OCI-LY1 (cell line): ENCODE measurements around the gene SFT2D2.

Source experiments
- H2AFZ ChIP-seq: fragments of 200-600 bp; sonication (generic), shearing (Covaris generic); 2 replicates; pipeline ENCODE4 v1.6.0; 2014; ENCODE audit warnings: antibody characterized with exemption, mild to moderate bottlenecking, low read length
- H3F3A ChIP-seq: fragments of 200-600 bp; sonication (generic), shearing (Covaris generic); 2 replicates; pipeline ENCODE4 v1.6.0; 2014; ENCODE audit warnings: mild to moderate bottlenecking, antibody characterized with exemption, low read length, moderate library complexity; ENCODE audit not compliant: insufficient read depth
- H3K27ac ChIP-seq: fragments of 200-600 bp; sonication (generic); 2 replicates; pipeline ENCODE4 v1.5.1; 2014; ENCODE audit warnings: low read length, mixed run types, mild to moderate bottlenecking, low read depth; ENCODE audit not compliant: poor library complexity, severe bottlenecking
- H3K27me3 ChIP-seq: fragments of 200-600 bp; sonication (generic); 2 replicates; pipeline ENCODE4 v1.6.0; 2014; ENCODE audit warnings: antibody characterized with exemption, mild to moderate bottlenecking, low read length, moderate library complexity; ENCODE audit not compliant: insufficient read depth
- H3K36me3 ChIP-seq: fragments of 200-600 bp; sonication (generic); 2 replicates; pipeline ENCODE4 v1.6.1; 2014; ENCODE audit warnings: mild to moderate bottlenecking, antibody characterized with exemption, low read length, moderate library complexity, mixed read lengths; ENCODE audit not compliant: insufficient read depth
- H3K4me1 ChIP-seq: fragments of 200-600 bp; sonication (generic); 2 replicates; pipeline ENCODE4 v1.5.1; 2014; ENCODE audit warnings: mild to moderate bottlenecking, low read length, moderate library complexity; ENCODE audit not compliant: insufficient read depth, severe bottlenecking
- H3K4me2 ChIP-seq: fragments of 200-600 bp; sonication (generic), shearing (Covaris generic); 2 replicates; pipeline ENCODE4 v1.6.1; 2014; ENCODE audit warnings: low read length
- H3K4me3 ChIP-seq: fragments of 200-600 bp; sonication (generic); 2 replicates; pipeline ENCODE4 v1.5.1; 2014; ENCODE audit warnings: low read length, low read depth, mild to moderate bottlenecking, mixed read lengths; ENCODE audit not compliant: poor library complexity, severe bottlenecking
- H3K79me2 ChIP-seq: fragments of 200-600 bp; shearing (Covaris generic); 2 replicates; pipeline ENCODE4 v1.6.1; 2016; ENCODE audit warnings: mixed run types, low read length, mixed read lengths; ENCODE audit not compliant: insufficient read depth
- H3K9ac ChIP-seq: fragments of 200-600 bp; sonication (generic), shearing (Covaris generic); 2 replicates; pipeline ENCODE4 v1.6.1; 2014; ENCODE audit warnings: mild to moderate bottlenecking, low read length, mixed read lengths
- H3K9me2 ChIP-seq: fragments of 200-600 bp; sonication (generic), shearing (Covaris generic); 2 replicates; pipeline ENCODE4 v1.6.1; 2014; ENCODE audit warnings: low read depth, mild to moderate bottlenecking, low read length, mixed read lengths
- H3K9me3 ChIP-seq: fragments of 200-600 bp; shearing (Covaris generic); 2 replicates; pipeline ENCODE4 v1.6.1; 2014; ENCODE audit warnings: low read length, mixed read lengths
- H4K20me1 ChIP-seq: fragments of 200-600 bp; sonication (generic), shearing (Covaris generic); 2 replicates; pipeline ENCODE4 v1.6.0; 2016; ENCODE audit warnings: mild to moderate bottlenecking, low read length; ENCODE audit not compliant: insufficient read depth
- EZH2 ChIP-seq: fragments of 200-600 bp; sonication (generic), shearing (Covaris generic); IDR thresholded peaks from 2 replicates; pipeline ENCODE4 v1.8.0; 2017; ENCODE audit warnings: borderline replicate concordance, mixed run types, mild to moderate bottlenecking, antibody characterized with exemption, low read length, moderate library complexity, mixed read lengths
- TF ChIP-seq, protein P1 (sequence below): fragments of 200-600 bp; sonication (generic), shearing (Covaris generic); IDR thresholded peaks from 2 replicates; pipeline ENCODE4 v1.5.1; 2017; ENCODE audit warnings: mild to moderate bottlenecking, antibody characterized with exemption, low read length, moderate library complexity, mixed read lengths

SFT2D2 gene

DNA sequence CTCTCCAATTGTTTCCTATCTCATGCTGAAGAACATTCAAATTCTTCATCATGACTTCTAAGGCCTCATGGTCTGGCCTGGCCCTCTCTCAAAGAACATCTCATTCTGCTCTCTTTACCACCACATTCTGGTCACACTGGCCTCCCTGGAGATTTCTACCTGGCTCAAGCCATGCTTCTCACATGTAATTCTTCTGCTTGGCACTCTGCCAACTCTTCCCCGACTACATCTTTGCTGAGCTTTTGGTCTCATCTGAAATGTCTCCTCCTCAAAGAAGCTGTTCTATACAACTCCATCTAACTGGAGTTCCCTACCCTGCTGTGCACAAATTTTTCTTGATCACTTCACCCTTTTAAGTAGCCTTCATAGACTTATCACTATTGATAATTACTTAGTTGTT, 53.4 kb downstream of the SFT2D2 start:
- TF ChIP-seq, protein P1, sequence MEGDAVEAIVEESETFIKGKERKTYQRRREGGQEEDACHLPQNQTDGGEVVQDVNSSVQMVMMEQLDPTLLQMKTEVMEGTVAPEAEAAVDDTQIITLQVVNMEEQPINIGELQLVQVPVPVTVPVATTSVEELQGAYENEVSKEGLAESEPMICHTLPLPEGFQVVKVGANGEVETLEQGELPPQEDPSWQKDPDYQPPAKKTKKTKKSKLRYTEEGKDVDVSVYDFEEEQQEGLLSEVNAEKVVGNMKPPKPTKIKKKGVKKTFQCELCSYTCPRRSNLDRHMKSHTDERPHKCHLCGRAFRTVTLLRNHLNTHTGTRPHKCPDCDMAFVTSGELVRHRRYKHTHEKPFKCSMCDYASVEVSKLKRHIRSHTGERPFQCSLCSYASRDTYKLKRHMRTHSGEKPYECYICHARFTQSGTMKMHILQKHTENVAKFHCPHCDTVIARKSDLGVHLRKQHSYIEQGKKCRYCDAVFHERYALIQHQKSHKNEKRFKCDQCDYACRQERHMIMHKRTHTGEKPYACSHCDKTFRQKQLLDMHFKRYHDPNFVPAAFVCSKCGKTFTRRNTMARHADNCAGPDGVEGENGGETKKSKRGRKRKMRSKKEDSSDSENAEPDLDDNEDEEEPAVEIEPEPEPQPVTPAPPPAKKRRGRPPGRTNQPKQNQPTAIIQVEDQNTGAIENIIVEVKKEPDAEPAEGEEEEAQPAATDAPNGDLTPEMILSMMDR: no peak
- no peak for TF ChIP-seq EZH2
- H3K9me3 ChIP-seq: no peaks in the 10 kb centered on the region
- H2AFZ ChIP-seq: no peak overlapping the region
- H3F3A ChIP-seq: no peaks in the 10 kb centered on the region
- no peaks in the 10 kb centered on the region for H3K36me3 ChIP-seq
- no peaks in the 10 kb centered on the region for H4K20me1 ChIP-seq
- no peak overlapping the region for H3K4me3 ChIP-seq
- H3K9ac ChIP-seq: no peak overlapping the region
- no peak overlapping the region for H3K27ac ChIP-seq
- H3K27me3 ChIP-seq: no peaks in the 10 kb centered on the region
- no peaks in the 10 kb centered on the region for H3K79me2 ChIP-seq
- no peak overlapping the region for H3K4me2 ChIP-seq
- no peaks in the 10 kb centered on the region for H3K9me2 ChIP-seq
- no peaks in the 10 kb centered on the region for H3K4me1 ChIP-seq

DNA sequence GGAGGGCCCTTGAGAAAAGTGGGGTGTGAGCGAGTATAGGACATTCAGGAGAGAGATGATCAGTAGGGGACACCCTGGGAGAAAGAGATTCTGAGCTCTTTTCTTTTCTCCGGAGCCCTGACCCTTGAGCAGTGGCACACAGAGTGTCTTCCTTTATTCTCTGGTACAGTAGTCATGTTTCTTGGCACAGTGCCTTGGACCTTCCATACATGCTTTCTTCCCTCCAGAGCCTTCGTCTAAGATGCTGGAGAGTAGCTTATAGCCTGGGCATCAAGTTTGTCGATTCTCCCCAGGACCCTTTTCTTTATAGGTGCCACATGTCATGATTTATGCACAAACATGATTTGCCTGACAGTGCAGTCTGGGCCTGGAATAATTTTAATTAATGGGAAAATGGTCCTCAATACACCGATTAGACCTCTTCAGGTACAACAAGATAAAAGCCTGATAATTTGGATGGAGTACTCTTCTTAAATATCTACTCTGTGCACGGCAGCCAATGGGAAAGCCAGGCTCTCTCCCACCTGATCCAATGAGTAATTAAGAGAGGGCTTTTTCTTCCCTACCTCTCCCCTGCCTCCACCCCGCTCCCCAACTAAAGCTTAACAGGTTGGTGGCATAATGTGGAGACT, 54.6 kb downstream of the SFT2D2 start, which contains the start of gene TBX19:
Gene TBX19, plus strand, starts transcription at position 582 of the 632 bp plus-strand sequence. CDS start 214 bp downstream, outside the sequence.
- H4K20me1 ChIP-seq: no peaks in the 10 kb centered on the region
- H3K27me3 ChIP-seq: no peaks in the 10 kb centered on the region
- no peak within 1 kb of the TSS for H3K4me3 ChIP-seq
- H3K27ac ChIP-seq: no peak within 1 kb of the TSS
- no peak within 1 kb of the TSS for H2AFZ ChIP-seq
- no peak within 1 kb of the TSS for H3K9ac ChIP-seq
- H3K36me3 ChIP-seq: no peaks in the 10 kb centered on the region
- no peaks in the 10 kb centered on the region for H3K9me3 ChIP-seq
- no peak for TF ChIP-seq EZH2
- TF ChIP-seq, protein P1: no peak
- no peaks in the 10 kb centered on the region for H3K4me1 ChIP-seq
- H3K9me2 ChIP-seq: no peaks in the 10 kb centered on the region
- no peak within 1 kb of the TSS for H3K4me2 ChIP-seq
- H3F3A ChIP-seq: no peaks in the 10 kb centered on the region
- no peaks in the 10 kb centered on the region for H3K79me2 ChIP-seq

DNA sequence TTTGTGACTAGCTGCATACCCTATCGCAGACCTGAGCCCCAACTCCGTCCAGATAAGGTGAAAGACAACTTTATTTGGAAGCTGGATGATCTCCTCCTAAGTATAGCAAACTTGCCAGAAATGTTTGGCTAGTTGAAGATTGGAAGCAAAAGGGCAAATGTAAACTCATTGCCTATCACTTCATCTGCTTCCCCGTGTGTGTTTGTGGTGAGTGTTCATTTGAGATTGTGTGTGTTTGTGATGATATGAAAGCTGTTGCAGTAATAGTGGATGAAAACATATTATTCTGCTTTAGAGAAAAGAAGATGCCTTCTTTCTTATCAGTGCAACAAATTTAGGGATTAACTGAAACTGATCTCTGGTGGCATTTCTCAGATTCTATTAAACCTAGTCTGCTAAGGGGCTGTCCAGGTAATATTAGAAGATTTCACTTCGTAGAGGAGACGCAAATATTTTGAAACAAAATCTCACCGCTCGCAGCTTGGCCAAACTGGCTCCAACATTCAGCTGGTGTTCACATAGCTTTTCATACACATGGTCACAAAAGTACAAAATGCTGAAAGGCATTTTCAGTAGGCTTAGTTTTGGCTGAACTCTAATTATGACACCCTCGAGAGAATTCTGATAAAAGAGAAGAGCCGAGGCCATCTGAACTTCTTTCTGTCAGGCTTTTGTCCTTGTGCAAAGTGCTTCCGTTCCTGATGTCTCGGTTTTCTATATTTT, 56.0 kb downstream of the SFT2D2 start:
- Histone ChIP-seq H3K4me2 (no peak overlapping the region), H3K9ac (no peak overlapping the region), H3K4me1 (no peaks in the 10 kb centered on the region), H3K9me3 (no peaks in the 10 kb centered on the region), H3K79me2 (no peaks in the 10 kb centered on the region), H3K27ac (no peak overlapping the region), H3F3A (no peaks in the 10 kb centered on the region), H2AFZ (no peak overlapping the region), H3K36me3 (no peaks in the 10 kb centered on the region), H3K27me3 (no peaks in the 10 kb centered on the region), H4K20me1 (no peaks in the 10 kb centered on the region), H3K9me2 (no peaks in the 10 kb centered on the region), H3K4me3 (no peak overlapping the region)
- TF ChIP-seq, protein P1: no peak
- TF ChIP-seq EZH2: no peak
